ENCODE data around the gene TRIM46. TPM values are rescaled to one million over a fixed set of nuclear protein-coding genes. Genes with fewer than 3 reads are reported as not detected.

The TRIM46 gene
- total RNA-seq, 1 donor from 2014 or later, result not detected

DNA sequence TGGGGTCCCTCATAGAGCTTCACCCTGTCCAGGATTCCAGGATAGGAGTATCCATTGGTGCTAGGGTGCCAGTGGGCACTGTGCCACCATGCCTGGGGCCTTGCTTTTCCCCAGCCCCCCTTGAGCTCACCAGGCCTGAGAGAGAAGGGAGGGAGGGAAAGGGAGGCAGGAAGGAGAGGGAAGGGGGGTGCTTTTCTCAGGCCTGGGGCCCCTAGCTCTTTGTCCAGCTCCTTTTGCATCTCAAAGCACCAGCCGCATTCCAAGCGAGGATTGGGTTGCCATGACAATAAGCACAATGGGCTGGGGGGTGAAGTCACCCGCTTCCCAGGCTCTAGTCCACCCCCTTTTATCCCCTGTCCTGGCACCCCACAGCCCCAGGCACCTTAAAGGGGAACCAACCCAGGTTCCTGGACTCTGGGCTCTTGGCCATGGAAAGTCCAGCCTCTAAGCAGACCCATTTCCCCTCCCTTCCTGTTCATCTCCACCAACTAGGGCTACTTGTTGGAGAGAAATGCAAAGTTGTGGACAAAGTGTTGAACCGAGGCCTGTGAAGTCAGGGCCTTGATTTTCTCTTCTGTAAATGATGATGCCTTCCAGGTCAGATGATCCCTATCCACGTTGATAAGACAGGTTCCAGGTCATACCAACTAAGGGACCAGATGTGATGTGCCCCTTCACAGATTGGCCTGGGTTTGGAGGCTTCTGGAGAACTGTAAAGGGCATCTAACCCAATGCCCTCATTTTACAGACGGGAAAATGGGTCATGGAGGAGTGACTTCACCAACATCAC is 22.6 kb downstream of the TRIM46 start:
- peak; percentile 49 for DNase-seq (ENCODE audit: low spot score)
- intact Hi-C loops (cut with DNase I), result no loop called here

DNA sequence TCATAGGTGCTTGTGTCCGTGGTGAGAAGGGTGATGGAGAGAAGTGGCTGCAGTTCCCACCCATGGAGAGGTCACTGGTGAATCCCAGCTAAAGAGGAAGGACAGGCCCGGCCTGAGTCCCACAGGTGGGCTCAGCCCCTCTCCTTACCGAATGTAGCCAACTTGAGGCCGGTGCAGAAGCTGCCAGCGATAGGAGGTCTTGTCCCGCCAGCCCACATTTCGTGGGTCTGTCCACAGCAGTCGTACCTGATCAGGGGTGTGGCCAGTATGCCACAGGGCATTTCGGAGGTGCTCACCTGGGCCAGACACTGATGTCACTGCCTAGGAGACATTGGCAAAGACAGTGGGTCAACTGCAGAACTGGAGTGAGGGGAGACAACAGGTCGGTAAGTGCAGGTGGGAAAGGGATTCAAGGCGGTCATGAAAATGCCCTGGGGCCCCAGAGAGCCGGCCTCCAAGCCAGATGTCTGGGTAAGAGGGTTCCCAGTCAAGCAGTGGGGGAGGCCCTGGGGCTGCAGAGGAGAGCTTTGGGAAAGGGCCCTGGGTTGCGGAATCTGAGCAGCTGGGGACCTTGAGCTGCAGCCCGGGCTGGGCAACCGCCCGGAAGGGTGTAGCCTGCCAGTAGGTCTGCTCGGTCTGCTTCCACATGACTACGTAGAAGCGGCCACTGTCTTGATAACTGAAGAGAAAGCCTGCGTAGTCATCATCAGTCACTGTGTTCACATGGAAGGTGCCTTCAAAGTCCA is 23.4 kb downstream of the TRIM46 start:
- peak; percentile 41 for DNase-seq (ENCODE audit: low spot score)
- intact Hi-C loops (cut with DNase I), result no loop called here

DNA sequence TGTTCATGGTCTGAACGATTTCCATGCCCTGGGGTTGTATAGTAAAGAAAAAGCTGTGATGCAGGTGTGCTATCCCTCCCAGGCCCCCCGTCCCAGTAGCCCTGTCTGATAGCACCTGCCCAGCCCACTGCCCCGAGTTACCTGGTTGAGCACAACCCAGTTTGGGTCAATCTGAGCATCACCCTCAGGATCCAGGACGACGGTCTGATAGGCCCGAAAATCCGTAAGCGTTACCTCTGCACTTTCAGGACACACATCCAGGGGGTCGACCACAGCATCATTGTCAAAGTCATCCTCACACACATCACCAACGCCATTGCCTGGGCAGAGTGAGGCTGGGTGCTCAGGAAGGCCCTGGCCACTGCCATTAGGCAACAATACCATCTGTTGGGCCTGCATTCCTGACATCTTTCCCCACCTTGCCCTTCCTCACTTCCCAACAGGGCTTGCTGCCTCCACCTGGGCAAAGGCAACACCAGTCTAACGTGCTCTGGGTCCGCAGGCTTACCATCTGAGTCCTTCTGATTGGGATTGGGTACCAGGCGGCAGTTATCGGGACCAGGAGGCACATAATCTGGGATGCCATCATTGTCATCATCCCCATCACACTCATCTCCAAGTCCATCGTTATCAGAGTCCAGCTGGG is 24.4 kb downstream of the TRIM46 start:
- DNase-seq (ENCODE audit: low spot score), result peak; percentile 53
- intact Hi-C loops (cut with DNase I), result no loop called here

DNA sequence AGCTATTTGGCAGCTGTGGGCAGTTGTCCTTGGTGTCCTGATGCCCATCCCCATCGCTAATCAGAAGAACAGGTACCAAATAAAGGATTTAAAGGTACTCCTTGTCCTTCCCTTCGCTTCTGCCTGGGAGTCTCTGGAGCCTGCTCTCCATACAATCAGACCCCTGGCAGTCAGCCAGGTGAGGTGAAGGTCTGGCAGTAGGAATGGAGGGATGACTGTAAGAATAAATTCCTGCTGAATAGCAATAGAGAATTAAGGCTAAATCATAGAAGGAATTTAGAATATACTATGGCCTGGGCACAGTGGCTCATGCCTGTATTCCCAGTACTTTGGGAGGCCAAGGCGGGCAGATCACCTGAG is 24.9 kb downstream of the TRIM46 start:
- peak; percentile 43 for DNase-seq (ENCODE audit: low spot score)
- intact Hi-C loops (cut with DNase I), result no loop called here

DNA sequence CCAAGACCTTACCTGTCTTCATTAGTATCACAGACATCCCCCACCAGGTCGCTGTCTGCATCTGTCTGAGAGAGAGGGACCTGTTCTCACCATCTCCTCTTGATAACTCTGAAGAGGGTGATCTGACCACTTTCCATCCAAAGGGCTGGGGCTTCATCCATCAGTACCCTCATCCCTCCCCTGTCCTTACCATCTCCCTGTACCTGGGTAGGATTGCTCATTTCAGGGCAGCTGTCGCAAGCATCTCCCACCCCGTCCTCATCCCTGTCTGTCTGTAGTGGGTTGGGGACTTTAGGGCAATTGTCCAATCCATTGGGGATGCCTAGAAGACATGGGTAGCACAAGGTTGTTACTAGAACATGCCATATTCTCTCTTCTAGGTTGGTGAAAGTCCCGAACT is 26.1 kb downstream of the TRIM46 start:
- intact Hi-C loops (cut with DNase I), result no loop called here
- peak; percentile 17 for DNase-seq (ENCODE audit: low spot score)

DNA sequence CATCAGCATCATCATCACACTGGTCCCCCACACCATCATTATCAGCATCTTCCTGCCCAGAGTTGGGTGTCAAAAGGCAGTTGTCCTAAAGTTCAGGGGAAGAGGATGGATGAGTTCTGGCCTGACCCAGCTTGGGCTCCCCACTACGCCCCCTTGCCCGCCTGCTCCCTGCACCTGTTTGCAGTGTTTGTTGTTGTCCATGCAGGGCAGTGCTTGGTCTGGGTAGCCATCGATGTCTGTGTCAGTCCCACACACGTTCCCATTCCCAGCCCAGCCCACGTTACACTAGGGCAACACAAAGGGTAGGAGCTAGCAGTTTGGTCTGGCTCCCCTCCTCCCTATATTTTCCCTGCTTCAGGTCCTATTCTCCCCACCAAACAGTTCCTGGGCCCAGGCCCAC is 27.3 kb downstream of the TRIM46 start:
- intact Hi-C loops (cut with DNase I), result no loop called here
- peak; percentile 36 for DNase-seq (ENCODE audit: low spot score)

DNA sequence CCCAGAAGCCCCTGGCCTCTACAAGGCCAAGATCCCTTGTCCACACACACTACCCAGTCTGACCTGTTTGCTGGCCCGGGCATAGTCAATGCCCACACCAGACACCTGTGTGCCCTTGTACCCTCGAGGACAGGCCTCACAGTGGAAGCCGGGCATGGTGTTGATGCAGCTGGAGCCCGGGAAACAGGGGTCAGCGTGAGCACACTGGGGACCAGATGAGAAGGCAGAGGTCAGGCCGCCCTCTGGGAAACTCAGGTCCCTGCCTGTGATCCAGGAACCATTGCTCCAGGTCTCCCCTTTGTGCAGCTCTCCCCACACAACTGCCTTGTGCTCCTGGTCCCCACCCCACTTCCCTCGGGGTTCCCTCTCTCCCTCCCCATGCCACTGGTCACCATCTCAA is 28.5 kb downstream of the TRIM46 start:
- DNase-seq (ENCODE audit: low spot score), result peak; percentile 73
- intact Hi-C loops (cut with DNase I), result no loop called here

DNA sequence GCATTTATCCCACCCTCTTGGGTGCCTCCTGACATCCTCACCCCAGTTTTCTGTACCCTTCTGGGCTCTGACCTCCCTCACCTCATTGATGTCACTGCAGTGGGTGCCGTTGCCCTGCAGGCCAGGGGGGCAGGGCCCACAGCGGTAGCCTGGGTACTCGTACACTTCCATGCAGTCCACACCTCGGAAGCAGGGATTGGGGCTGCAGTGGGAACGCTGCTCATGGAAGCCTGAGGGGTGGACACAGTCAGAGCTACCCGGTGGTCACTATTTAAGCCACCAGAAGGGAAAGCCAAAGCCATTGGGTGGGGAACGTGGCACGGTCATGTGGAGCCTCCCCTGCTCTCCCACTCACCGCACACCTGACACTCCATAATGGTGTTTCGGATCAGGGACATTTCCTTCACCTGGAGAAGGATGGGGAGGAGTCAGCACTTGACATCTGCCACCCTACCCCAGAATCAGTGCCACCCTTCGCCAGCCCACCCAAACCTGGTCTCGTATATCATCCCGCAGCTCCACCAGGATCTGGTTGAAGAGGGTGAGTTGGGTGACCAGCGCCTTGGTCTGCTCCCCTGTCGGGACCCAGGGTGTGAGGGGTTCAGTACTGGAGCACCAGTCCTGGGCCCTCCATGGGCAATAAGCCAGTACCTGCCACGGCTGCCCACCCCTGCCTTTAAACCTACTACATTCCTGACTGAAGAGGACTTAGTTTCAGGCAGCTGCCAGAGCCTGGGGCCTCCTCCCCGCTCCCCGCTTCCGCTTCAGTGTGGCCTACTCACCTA is 29.3 kb downstream of the TRIM46 start:
- DNase-seq (ENCODE audit: low spot score), result peak; percentile 68
- intact Hi-C loops (cut with DNase I), result no loop called here

DNA sequence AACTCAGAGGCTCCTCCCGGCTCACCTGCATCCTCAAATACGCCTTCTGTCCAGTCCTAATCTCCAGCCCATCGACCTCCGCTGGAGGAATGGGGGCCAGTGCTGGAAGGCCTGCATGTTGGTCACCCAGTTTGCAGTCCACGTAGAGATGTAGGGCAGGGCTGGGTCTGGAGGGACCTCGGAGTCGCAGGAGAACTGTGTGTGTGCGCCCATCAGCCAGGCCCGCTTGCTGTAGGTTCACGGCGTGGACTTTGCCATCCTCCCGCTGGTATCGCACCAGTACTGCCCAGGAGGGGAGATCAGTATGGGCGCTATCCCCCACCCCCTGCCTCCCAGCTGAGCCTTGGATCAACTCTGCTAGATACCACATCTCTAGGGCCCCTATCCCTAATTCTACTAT is 31.4 kb downstream of the TRIM46 start:
- DNase-seq (ENCODE audit: low spot score), result no peak
- intact Hi-C loops (cut with DNase I), result no loop called here

DNA sequence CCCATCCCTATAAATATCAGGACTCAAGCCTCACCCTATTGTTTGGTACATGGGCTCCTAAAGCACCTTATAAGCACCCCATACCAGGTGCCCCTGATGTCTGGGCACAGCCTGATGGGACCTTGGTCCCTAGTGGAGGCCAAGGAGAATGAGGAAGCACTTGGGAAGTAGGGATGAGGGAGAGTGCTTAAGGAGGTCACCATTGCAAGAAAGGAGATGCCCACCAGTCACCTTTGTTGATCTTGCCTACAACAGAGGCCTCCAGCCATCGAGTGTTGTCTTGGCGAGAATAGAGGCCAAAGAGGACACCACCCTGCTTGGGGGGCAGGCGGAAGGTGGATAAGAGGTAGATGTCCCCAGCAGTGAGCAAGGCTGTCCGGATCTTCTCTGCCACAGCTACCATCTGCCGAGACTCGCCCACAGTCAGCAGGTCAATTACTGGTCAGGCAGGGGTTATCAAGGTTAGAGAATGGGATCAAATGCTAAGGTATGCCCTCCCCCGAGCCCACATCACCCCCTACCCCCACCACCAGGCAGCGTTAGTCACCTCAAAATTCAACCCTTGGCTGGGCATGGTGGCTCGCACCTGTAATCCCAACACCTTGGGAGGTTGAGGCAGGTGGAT is 32.4 kb downstream of the TRIM46 start:
- intact Hi-C loops (cut with DNase I), result loop anchor here (2.0 kb wide), 1 partner anchor 387 kb away; no protein-coding TSS in a partner anchor
- no peak for DNase-seq (ENCODE audit: low spot score)

DNA sequence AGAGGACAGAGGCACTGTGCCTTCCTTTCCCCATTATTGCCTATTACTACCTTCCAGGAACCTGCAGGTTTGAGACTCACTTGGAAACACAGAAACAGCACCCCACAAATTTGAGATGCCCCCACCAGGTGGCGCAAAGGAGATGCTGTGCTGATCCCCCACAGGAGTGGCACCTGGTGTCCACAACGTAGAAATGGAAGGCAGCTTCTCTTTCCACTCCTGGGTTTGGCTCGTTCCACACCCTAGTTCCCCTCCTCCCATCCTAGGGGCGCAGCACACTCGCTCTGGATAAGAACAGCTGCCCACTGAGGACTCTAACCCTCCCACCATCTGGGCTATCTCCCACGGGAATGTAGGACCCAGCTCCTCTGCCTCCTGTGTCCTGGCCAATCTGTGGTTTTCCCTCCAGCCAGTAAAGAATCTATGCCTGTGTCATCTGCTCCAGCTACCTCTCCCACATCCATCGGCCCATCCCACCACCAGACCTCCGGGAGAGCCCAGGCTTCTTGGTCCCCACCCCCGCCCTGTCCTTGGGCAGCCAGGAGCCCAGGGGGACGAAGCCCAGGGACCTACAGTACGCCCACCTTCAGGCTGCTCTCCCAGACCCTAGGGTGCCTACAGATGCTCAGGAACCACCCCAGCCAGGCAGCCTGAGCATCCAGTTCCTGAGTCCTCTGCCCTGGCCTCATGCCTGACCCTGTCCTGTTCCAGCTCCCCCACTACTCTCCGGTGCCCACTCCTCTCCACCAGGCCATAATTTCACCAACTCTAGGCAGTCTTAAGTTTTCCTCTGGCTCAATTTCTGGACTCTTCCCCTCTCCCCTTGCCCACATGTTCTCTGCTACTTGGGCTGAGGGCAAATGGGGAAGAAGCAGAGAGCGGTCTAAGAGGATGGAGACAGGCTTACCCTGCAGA is 33.5 kb downstream of the TRIM46 start:
- DNase-seq (ENCODE audit: low spot score), result peak; percentile 93
- intact Hi-C loops (cut with DNase I), result loop anchor here (2.0 kb wide), 1 partner anchor 386 kb away; no protein-coding TSS in a partner anchor

DNA sequence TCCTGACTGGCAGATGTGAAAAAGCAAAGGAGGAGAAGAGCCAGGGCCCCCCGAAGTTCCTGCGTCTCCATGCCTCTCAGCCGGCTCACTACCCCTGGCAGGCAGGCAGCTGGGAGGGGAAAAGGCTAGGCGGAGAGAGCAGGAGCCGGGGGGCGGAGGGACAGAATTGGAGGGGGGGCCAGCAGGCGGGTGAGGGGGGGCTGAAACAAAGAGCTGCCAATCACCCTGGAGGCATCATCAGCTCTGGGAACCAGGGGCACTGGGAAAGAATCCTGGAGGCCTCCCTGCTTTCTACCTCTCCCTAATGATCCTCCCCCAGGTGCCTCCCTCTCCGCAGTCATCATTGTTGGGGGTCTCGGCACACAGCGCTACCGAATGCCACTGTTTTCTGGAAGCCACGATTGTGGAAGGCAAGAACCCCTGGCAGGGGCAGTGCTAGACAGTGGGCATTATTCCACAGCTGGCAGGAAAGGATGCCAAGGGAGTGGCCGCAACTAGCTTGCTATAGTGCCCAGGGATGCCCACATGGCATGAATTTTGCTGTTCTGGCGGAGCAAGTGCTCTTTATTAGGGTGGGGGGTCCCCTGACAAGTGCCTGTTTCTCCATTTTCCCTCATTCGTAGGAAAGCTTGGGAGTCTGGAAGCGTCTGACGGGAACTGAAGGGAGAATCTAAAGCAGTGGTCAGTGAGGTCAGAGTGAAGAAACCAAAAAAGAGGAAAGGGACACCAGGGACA is 34.3 kb downstream of the TRIM46 start, which contains the start of gene THBS3:
Gene THBS3 (minus strand): TSS at position 92 of the 735 bp plus-strand sequence. CDS start 21 bp downstream, at position 71.
- intact Hi-C loops (cut with DNase I), result loop anchor here (2.0 kb wide), 3 partner anchors 19 to 385 kb away; no protein-coding TSS in a partner anchor

DNA sequence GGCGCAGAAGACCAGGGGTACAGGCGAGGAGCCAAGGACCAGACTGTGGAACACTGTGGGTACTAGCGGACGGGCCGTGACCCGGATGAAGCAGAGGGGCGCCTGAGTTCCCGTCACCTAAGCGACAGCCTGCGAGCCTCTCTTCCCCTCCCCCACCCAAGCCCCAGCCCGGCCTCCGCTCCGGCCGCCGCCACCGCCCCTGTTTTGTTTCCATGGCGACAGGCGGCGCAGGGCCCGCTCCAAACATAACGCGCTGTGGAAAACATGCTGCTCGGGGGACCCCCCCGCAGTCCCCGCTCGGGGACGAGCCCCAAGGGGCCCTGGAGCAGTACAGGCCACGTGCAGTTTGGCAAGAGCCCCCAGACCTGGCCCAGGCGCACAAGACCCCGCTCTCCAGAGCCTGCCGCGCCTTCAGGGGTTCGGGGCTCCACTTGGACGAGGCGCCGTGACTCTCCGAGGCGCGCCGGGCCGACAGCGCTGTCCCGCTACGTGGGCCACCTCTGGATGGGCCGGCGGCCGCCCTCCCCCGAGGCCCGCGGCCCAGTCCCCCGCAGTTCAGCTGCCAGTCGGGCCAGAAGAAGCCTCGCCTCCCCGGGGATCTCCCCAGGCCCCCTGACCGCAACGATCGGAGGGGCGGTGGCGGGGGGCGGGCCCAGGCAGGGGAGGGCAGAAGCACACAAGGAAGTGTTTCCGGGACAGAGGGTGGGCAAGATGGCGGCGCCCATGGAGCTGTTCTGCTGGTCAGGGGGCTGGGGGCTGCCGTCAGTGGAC is 35.1 kb downstream of the TRIM46 start, which contains the start of gene MTX1:
Gene MTX1 (plus strand): TSS at position 155 of the 771 bp plus-strand sequence. CDS start 110 bp downstream, at position 265.
- intact Hi-C loops (cut with DNase I), result loop anchor here (2.0 kb wide), 2 partner anchors 18 to 36 kb away; no protein-coding TSS in a partner anchor
- peak; percentile 94 for DNase-seq (ENCODE audit: low spot score)

More for the DNA sequence above, 34.3 kb downstream of the TRIM46 start, which contains the start of gene THBS3:
- no peak for DNase-seq (ENCODE audit: low spot score)

DNA sequence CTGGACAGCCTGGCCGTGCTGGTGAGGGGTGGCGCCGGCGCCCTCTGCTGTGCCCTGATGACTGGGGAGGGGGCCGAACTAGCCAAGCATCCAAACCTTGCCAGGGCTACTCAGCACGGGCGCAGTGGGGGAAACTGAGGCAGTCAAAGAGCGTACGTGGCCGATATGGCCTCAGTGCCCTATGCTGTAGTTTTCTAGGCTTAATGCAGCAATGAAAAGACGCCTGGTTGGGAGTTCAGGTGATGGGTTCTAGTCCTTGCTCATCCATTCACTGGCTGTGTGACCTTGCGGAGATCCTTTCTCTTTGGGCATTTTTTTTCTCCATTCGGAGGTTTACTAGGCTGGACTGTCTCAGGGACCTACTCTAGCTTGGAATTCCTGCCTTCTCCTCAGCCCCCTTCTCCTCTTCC is 35.7 kb downstream of the TRIM46 start:
- intact Hi-C loops (cut with DNase I), result loop anchor here (2.0 kb wide), 2 partner anchors 17 to 35 kb away; no protein-coding TSS in a partner anchor
- DNase-seq (ENCODE audit: low spot score), result no peak

DNA sequence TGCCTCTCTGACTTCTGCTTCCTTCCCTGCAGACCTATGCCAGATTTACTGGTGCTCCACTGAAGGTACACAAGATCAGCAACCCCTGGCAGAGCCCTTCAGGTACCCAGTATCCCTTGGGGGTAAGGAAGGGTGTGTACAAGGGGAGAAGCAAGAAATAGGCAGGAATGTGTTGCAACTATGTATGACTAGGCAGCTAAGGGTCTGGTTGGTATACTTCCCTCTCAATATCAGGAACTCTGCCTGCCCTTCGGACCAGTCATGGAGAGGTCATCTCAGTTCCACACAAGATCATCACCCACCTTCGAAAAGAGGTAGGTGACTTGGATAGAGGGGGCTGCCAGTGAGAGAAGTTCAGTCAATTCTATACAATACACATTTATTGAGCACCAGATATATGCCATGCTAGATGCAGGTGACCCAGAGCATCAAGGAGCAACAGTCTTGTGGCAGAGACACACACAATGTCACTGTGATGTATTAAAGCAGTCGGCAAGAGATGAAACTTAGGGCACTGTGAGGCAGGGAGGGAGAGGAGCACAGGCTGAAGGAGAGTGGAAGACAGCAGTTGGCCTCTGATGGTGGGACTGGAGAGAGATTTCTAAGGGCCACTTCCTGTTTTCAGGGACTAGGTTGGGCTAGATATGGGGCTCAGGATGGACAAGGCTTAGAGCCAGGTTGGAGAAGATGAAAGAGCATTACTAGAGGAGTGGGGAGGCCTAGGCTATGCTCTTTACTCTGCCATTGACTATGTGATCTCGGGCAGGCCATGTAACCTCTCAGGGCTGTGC is 36.9 kb downstream of the TRIM46 start:
- intact Hi-C loops (cut with DNase I), result no loop called here
- no peak for DNase-seq (ENCODE audit: low spot score)
